PC-9 (cell line): ENCODE results near the gene C6orf15. TPM values are rescaled to one million over a fixed set of nuclear protein-coding genes. Genes with fewer than 3 reads are reported as not detected.
A peak's percentile ranks its signal among the peaks of the same experiment; 100 is the strongest.

ENCODE experiments used
- Bru-seq: library from RNA; stranded (reverse); fragments of 400-500 nt; gene quantifications from one replicate; lab custom pipeline; 2021; lab: Mats Ljungman, UMichigan
- BruChase-seq, 2 experiments: library from RNA; stranded (reverse); fragments of 400-500 nt; gene quantifications; one replicate each; lab custom pipeline; 2021; lab: Mats Ljungman, UMichigan
- BruUV-seq: library from RNA; stranded (reverse); fragments of 400-500 nt; replicated peaks from 2 replicates; lab custom pipeline; 2021; lab: Mats Ljungman, UMichigan
- CTCF ChIA-PET: fragments of 300-600 bp; sonication (Branson Sonifier 250); formaldehyde crosslinking; loops from one replicate; lab custom pipeline; 2022; ENCODE audit warnings: antibody characterized with exemption; lab: Charles Lee
- POLR2A ChIA-PET: fragments of 300-600 bp; sonication (Branson Sonifier 250); formaldehyde crosslinking; loops from one replicate; lab custom pipeline; 2022; ENCODE audit warnings: antibody characterized with exemption; ENCODE audit not compliant: unreplicated experiment; lab: Charles Lee
- DNase-seq, 2 experiments: peaks; one replicate each; pipeline versions ENCODE4 v3.0.0 to v3.0.0-alpha.2; 2015 to 2022; ENCODE audit warnings: mixed read lengths in 1 of 2
- H2AFZ ChIP-seq: fragments of 200-600 bp; sonication (generic); 2 replicates; pipeline ENCODE4 v1.8.1; 2017; ENCODE audit warnings: antibody characterized with exemption
- H3F3A ChIP-seq: fragments of 200-600 bp; sonication (generic); 2 replicates; pipeline ENCODE4 v1.8.1; 2017; ENCODE audit warnings: antibody characterized with exemption, mild to moderate bottlenecking, low read depth; ENCODE audit not compliant: insufficient read depth
- H3K27ac ChIP-seq: fragments of 200-600 bp; sonication (generic); 2 replicates; pipeline ENCODE4 v1.6.1; 2016; ENCODE audit warnings: mixed run types
- H3K27me3 ChIP-seq: fragments of 200-600 bp; sonication (generic); 2 replicates; pipeline ENCODE4 v1.6.1; 2016; ENCODE audit warnings: low read depth, mixed run types; ENCODE audit not compliant: insufficient read depth
- H3K36me3 ChIP-seq: fragments of 200-600 bp; sonication (generic); 2 replicates; pipeline ENCODE4 v1.6.1; 2016; ENCODE audit warnings: low read depth, mixed run types
- H3K4me1 ChIP-seq: fragments of 200-600 bp; sonication (generic); replicated peaks from 2 replicates; pipeline ENCODE4 v1.6.1; 2016; ENCODE audit warnings: mixed run types; ENCODE audit not compliant: insufficient read depth
- H3K4me2 ChIP-seq: fragments of 200-600 bp; sonication (generic); 2 replicates; pipeline ENCODE4 v1.6.1; 2017; ENCODE audit warnings: mixed run types
- H3K4me3 ChIP-seq: fragments of 200-600 bp; sonication (generic); 2 replicates; pipeline ENCODE4 v1.6.1; 2016; ENCODE audit warnings: mixed run types
- H3K79me2 ChIP-seq: fragments of 200-600 bp; sonication (generic); 2 replicates; pipeline ENCODE4 v1.6.1; 2017; ENCODE audit warnings: low read depth, mixed run types
- H3K9me2 ChIP-seq: fragments of 200-600 bp; sonication (generic); 2 replicates; pipeline ENCODE4 v1.8.1; 2017; ENCODE audit warnings: mild to moderate bottlenecking; ENCODE audit not compliant: insufficient read depth
- H3K9me3 ChIP-seq: fragments of 200-600 bp; sonication (generic); 2 replicates; pipeline ENCODE4 v1.8.1; 2016; ENCODE audit warnings: low read depth; ENCODE audit not compliant: insufficient read depth
- H4K20me1 ChIP-seq: fragments of 200-600 bp; sonication (generic); 2 replicates; pipeline ENCODE4 v1.8.1; 2017; ENCODE audit not compliant: insufficient read depth
- CTCF ChIP-seq: fragments of 200-600 bp; sonication (generic); conservative IDR thresholded peaks from 2 replicates; pipeline ENCODE4 v1.6.1; 2017; ENCODE audit warnings: mixed run types, antibody characterized with exemption, mild to moderate bottlenecking, moderate library complexity
- EZH2 ChIP-seq: fragments of 200-600 bp; sonication (generic); IDR thresholded peaks from 2 replicates; pipeline ENCODE4 v1.8.0; 2017; ENCODE audit warnings: antibody characterized with exemption, low read depth
- intact Hi-C: fragments of 100-400 bp; cut with micrococcal nuclease; formaldehyde crosslinking; loops from one replicate; pipeline ENCODE4 v1.10.0; 2022; ENCODE audit not compliant: unreplicated experiment
- long read RNA-seq: library from polyadenylated mRNA; stranded (forward); transcript quantifications from one replicate; pipeline ENCODE4 v2.0.0, GENCODE V29; 2022
- total RNA-seq: library from RNA; stranded (reverse); gene quantifications from 2 replicates; pipeline ENCODE4 v1.2.3, GENCODE V29; 2021

C6orf15 gene
- total RNA-seq (21.1 and 21.6 TPM in 2 replicates), Bru-seq, nascent RNA (percentile 42 among the genes with signal in this experiment), BruChase-seq, experiment 1, labeled RNA remaining after a 2-hour chase (percentile 44 among the genes with signal in this experiment), BruChase-seq, experiment 2, labeled RNA remaining after a 6-hour chase (percentile 76 among the genes with signal in this experiment)
- long read RNA-seq, transcript C6orf15-201 (2 exons, 1,140 nt): major isoform, 84 of 91 reads
- long read RNA-seq, partial matches to known transcripts: 0 of 91 reads
- long read RNA-seq, other reads (novel, unspliced or antisense): 7 of 91 reads

- BruUV-seq: no TSS peak
- Histone ChIP-seq H3K27ac (no peak within 1 kb of the TSS), H3K27me3 (no peaks in the 10 kb centered on the region), H3K79me2 (peaks cover 13% of the 10 kb centered on the region), H3K9me2 (no peaks in the 10 kb centered on the region), H3K4me3 (no peak within 1 kb of the TSS), H3K36me3 (no peaks in the 10 kb centered on the region), H3K4me1 (peaks cover 43% of the 10 kb centered on the region), H2AFZ (no peak within 1 kb of the TSS), H3K9me3 (no peaks in the 10 kb centered on the region), H3F3A (peaks cover 11% of the 10 kb centered on the region), H4K20me1 (no peaks in the 10 kb centered on the region), H3K4me2 (peak within 1 kb of the TSS; percentile 40; the same call in 1 of the 2 replicates)
- CTCF ChIA-PET: no interaction called here
- DNase-seq: peak; percentile 69 to 73
- no peak for TF ChIP-seq EZH2
- TF ChIP-seq CTCF: no peak
- intact Hi-C loops: no loop called here
- POLR2A ChIA-PET: interaction anchor here (0.7 kb wide), 3 partner anchors 50 to 360 kb away, joined by 3 to 7 read pairs (median 5); no protein-coding TSS in a partner anchor
Measured at GRCh38 chr6:31112478-31112877, at the start of gene C6orf15. TSS of gene C6orf15 (minus strand) at chr6:31112575. CDS start at chr6:31112555, 20 bp downstream.

GRCh38 chr6:31161216-31162126 lies 49.1 kb upstream of the C6orf15 start:
- Histone ChIP-seq H4K20me1 (no peaks in the 10 kb centered on the region; the same call in 1 of the 2 replicates), H3K4me3 (no peak overlapping the region), H3K27me3 (no peaks in the 10 kb centered on the region), H3K79me2 (no peaks in the 10 kb centered on the region), H3K36me3 (no peaks in the 10 kb centered on the region), H2AFZ (no peak overlapping the region), H3K9me2 (no peaks in the 10 kb centered on the region), H3K27ac (no peak overlapping the region), H3K4me1 (peaks cover 16% of the 10 kb centered on the region), H3F3A (no peaks in the 10 kb centered on the region), H3K9me3 (no peaks in the 10 kb centered on the region), H3K4me2 (no peak overlapping the region)
- POLR2A ChIA-PET: no interaction called here
- intact Hi-C loops: no loop called here
- TF ChIP-seq CTCF (no peak), EZH2 (no peak)
- no TSS peak for BruUV-seq
- CTCF ChIA-PET: no interaction called here
- DNase-seq: no peak
